Measurements from ENCODE around the gene ASH1L.
"Not testable (repeated sequence)": the region's sequence is repeated elsewhere in the genome, so short reads cannot be mapped to it uniquely, and the experiment has no call there.

ASH1L gene

GRCh38 chr1:155507945-155508344 lies 54.7 kb downstream of the ASH1L start:
- no peaks in the 10 kb centered on the region for H3K4me1 ChIP-seq (ENCODE audit: control insufficient read depth, insufficient read depth, low read length)
- peaks cover 0 to 11% of the 10 kb centered on the region in 2 experiments; a peak in 1 of 3 replicates for H3K36me3 ChIP-seq (ENCODE audit: control insufficient read depth in 2 of 2, insufficient read depth in 1 of 2, low read length in 2 of 2)
- no peaks in the 10 kb centered on the region for H3K9me3 ChIP-seq (ENCODE audit: control insufficient read depth, insufficient read depth, low read depth, low read length)
- CTCF ChIA-PET = interaction anchor here (0.7 kb wide), 1 partner anchor 27 kb away, joined by 4 read pairs; no protein-coding TSS in a partner anchor
- POLR2A ChIA-PET = no interaction called here
- no peak for TF ChIP-seq MZF1 (tag by site-specific recombination; IDR thresholded peaks at IDR 0.05; ENCODE audit: borderline replicate concordance)
- TF ChIP-seq SP7 (tag by site-specific recombination; IDR thresholded peaks at IDR 0.05) = no peak
- TF ChIP-seq ZBTB17 (tag by site-specific recombination; IDR thresholded peaks at IDR 0.05) = no peak
- TF ChIP-seq ZNF354C (tag by site-specific recombination; IDR thresholded peaks at IDR 0.05; ENCODE audit: borderline replicate concordance, low read depth) = no peak
- no peak for TF ChIP-seq PRDM4 (tag by site-specific recombination; IDR thresholded peaks at IDR 0.05)
- TF ChIP-seq ZSCAN16 (tag by site-specific recombination; IDR thresholded peaks at IDR 0.05) = no peak
- no peak for TF ChIP-seq ZNF223 (tag by site-specific recombination; IDR thresholded peaks at IDR 0.05)
- no peak for TF ChIP-seq ZNF155 (tag by site-specific recombination; IDR thresholded peaks at IDR 0.05)
- no peak for TF ChIP-seq ZBTB8A (tag by site-specific recombination; IDR thresholded peaks at IDR 0.05)
- no peak for TF ChIP-seq ZNF132 (tag by site-specific recombination; IDR thresholded peaks at IDR 0.05; ENCODE audit: borderline replicate concordance)
- TF ChIP-seq ZNF169 (tag by site-specific recombination; IDR thresholded peaks at IDR 0.05) = no peak
- TF ChIP-seq HOXA7 (CRISPR knock-in tag; IDR thresholded peaks at IDR 0.05; ENCODE audit: borderline replicate concordance) = no peak
- TF ChIP-seq MEIS1 (CRISPR knock-in tag; IDR thresholded peaks at IDR 0.05; ENCODE audit: borderline replicate concordance) = no peak
- TF ChIP-seq RBAK (tag by site-specific recombination; IDR thresholded peaks at IDR 0.05) = no peak
- no peak for TF ChIP-seq AEBP2 (tag by site-specific recombination; IDR thresholded peaks at IDR 0.05; ENCODE audit: borderline replicate concordance)
- TF ChIP-seq ZBTB10 (tag by site-specific recombination; IDR thresholded peaks at IDR 0.05) = no peak
- no peak for TF ChIP-seq ZNF561 (tag by site-specific recombination; IDR thresholded peaks at IDR 0.05; ENCODE audit: borderline replicate concordance)
- H3K4me3 ChIP-seq (ENCODE audit: low read depth, low read length) = no peak overlapping the region
- H3K27ac ChIP-seq (ENCODE audit: extremely low read depth, low read depth, low read length) = no peak overlapping the region

- H3K4me3 ChIP-seq (ENCODE audit: low read depth, low read length); POLR2A ChIA-PET; H3K27ac ChIP-seq (ENCODE audit: extremely low read depth, low read depth, low read length); H3K9me3 ChIP-seq (ENCODE audit: control insufficient read depth, insufficient read depth, low read depth, low read length); H3K4me1 ChIP-seq (ENCODE audit: control insufficient read depth, insufficient read depth, low read length); CTCF ChIA-PET; H3K36me3 ChIP-seq (ENCODE audit: control insufficient read depth in 2 of 2, insufficient read depth in 1 of 2, low read length in 2 of 2): not testable (repeated sequence)
- peak; percentile 85 for TF ChIP-seq ZNF146 (tag by site-specific recombination; IDR thresholded peaks at IDR 0.05)
These were observed 56.6 kb downstream of the ASH1L start for GRCh38 chr1:155505963-155506362.
